Measurements from ENCODE around the gene CHST11. TPM values are rescaled to one million over a fixed set of nuclear protein-coding genes. Genes with fewer than 3 reads are reported as not detected.

CHST11 gene
- total RNA-seq, 1 donor from 2014 or later: 7.7 TPM

DNA sequence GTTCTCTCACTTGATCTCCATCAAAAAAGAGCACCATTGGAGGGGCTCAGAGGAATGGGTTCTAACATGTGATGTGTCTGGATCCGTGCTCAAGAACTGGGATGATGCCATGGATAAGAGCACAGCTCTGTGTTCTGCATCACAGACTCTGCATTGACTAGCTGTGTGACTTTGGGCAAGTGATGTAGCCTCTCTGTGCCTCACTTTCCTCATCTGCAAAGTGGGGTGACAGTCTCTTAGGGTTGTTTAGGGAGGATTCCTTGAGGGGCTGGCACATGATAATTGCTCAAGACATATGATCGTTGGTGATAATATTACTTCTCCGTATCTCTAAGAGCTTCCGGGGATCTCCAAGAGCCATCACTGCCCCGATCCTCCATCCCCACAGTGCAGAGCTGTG, 202.3 kb downstream of the CHST11 start:
- no peak for DNase-seq (ENCODE audit: low spot score)
- Histone ChIP-seq H3K27ac (no peak overlapping the region), H3K36me3 (no peaks in the 10 kb centered on the region), H3K79me2 (ENCODE audit: low read depth) (no peaks in the 10 kb centered on the region), H2AFZ (replicated peaks) (no peak overlapping the region), H3F3A (ENCODE audit: low read depth) (peaks cover 6% of the 10 kb centered on the region), H4K20me1 (ENCODE audit: low read depth) (peaks cover 23% of the 10 kb centered on the region), H3K9ac (no peak overlapping the region), H3K4me3 (no peak overlapping the region), H3K27me3 (no peaks in the 10 kb centered on the region), H3K4me2 (no peak overlapping the region), H3K9me3 (ENCODE audit: low read depth) (no peaks in the 10 kb centered on the region), H3K4me1 (peaks cover 28% of the 10 kb centered on the region)
- Mint-ChIP-seq H3K27ac (no peak overlapping the region), H3K9me3 (no peaks in the 10 kb centered on the region), H3K4me1 (peaks cover 49% of the 10 kb centered on the region), H3K27me3 (ENCODE audit: insufficient read depth, low read depth) (peaks cover 4% of the 10 kb centered on the region), H3K4me3 (no peak overlapping the region), H3K36me3 (peaks cover 1% of the 10 kb centered on the region)
- TF ChIP-seq, protein P1, sequence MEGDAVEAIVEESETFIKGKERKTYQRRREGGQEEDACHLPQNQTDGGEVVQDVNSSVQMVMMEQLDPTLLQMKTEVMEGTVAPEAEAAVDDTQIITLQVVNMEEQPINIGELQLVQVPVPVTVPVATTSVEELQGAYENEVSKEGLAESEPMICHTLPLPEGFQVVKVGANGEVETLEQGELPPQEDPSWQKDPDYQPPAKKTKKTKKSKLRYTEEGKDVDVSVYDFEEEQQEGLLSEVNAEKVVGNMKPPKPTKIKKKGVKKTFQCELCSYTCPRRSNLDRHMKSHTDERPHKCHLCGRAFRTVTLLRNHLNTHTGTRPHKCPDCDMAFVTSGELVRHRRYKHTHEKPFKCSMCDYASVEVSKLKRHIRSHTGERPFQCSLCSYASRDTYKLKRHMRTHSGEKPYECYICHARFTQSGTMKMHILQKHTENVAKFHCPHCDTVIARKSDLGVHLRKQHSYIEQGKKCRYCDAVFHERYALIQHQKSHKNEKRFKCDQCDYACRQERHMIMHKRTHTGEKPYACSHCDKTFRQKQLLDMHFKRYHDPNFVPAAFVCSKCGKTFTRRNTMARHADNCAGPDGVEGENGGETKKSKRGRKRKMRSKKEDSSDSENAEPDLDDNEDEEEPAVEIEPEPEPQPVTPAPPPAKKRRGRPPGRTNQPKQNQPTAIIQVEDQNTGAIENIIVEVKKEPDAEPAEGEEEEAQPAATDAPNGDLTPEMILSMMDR (IDR thresholded peaks at IDR 0.05): no peak
- no peak for TF ChIP-seq EZH2phosphoT487 (IDR thresholded peaks at IDR 0.05)
- no peak for TF ChIP-seq EZH2 (IDR thresholded peaks at IDR 0.05)

- Histone ChIP-seq H2AFZ (replicated peaks) (no peak overlapping the region), H3K4me1 (peaks cover under 1% of the 10 kb centered on the region), H3K36me3 (no peaks in the 10 kb centered on the region), H3K4me2 (no peak overlapping the region), H3K4me3 (no peak overlapping the region), H3K79me2 (ENCODE audit: low read depth) (no peaks in the 10 kb centered on the region), H4K20me1 (ENCODE audit: low read depth) (no peaks in the 10 kb centered on the region), H3K27me3 (no peaks in the 10 kb centered on the region), H3F3A (ENCODE audit: low read depth) (no peaks in the 10 kb centered on the region), H3K9me3 (ENCODE audit: low read depth) (no peaks in the 10 kb centered on the region), H3K27ac (no peak overlapping the region), H3K9ac (no peak overlapping the region)
- H3K4me3 Mint-ChIP-seq: no peak overlapping the region
- H3K4me1 Mint-ChIP-seq: peaks cover 18% of the 10 kb centered on the region
- no peak for DNase-seq (ENCODE audit: low spot score)
- H3K27me3 Mint-ChIP-seq (ENCODE audit: insufficient read depth, low read depth): peaks cover 2% of the 10 kb centered on the region
- no peak for TF ChIP-seq EZH2 (IDR thresholded peaks at IDR 0.05)
- no peaks in the 10 kb centered on the region for H3K9me3 Mint-ChIP-seq
- H3K27ac Mint-ChIP-seq: no peak overlapping the region
- H3K36me3 Mint-ChIP-seq: peaks cover 1% of the 10 kb centered on the region
These were observed 205.5 kb downstream of the CHST11 start for GRCh38 chr12:104662203-104662602.

DNA sequence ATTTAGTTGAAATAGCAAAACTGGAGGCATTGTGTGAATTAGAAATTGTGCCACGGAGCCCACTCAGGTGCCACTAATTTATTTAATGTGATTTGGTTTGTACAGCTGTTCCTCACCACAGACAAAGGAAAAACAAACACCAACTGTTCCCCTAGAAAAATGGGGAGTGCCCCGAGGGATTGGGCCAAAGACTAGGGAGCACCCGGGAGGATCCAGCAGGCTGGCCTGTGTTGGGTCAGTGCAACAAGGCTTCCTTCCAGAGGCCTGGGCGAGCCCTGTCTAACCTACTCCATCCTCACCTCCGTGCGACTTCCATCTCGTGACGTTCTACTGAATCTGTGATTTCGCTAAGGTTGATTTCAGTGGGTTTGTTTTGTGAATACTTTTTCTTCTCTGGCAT, 206.2 kb downstream of the CHST11 start:
- Mint-ChIP-seq H3K27me3 (ENCODE audit: insufficient read depth, low read depth) (peaks cover 2% of the 10 kb centered on the region), H3K9me3 (no peaks in the 10 kb centered on the region), H3K27ac (no peak overlapping the region), H3K4me3 (no peak overlapping the region), H3K36me3 (peaks cover 1% of the 10 kb centered on the region), H3K4me1 (peaks cover 12% of the 10 kb centered on the region)
- no peak overlapping the region for H3K4me3 ChIP-seq
- H3K4me1 ChIP-seq: no peaks in the 10 kb centered on the region
- no peak overlapping the region for H3K9ac ChIP-seq
- no peak overlapping the region for H3K27ac ChIP-seq
- H3F3A ChIP-seq (ENCODE audit: low read depth): no peaks in the 10 kb centered on the region
- H3K79me2 ChIP-seq (ENCODE audit: low read depth): no peaks in the 10 kb centered on the region
- TF ChIP-seq EZH2 (IDR thresholded peaks at IDR 0.05): no peak
- TF ChIP-seq, protein P1 (IDR thresholded peaks at IDR 0.05): no peak
- TF ChIP-seq EZH2phosphoT487 (IDR thresholded peaks at IDR 0.05): no peak
- no peak overlapping the region for H3K4me2 ChIP-seq
- DNase-seq (ENCODE audit: low spot score): no peak
- no peaks in the 10 kb centered on the region for H3K27me3 ChIP-seq
- no peak overlapping the region for H2AFZ ChIP-seq (replicated peaks)
- H3K9me3 ChIP-seq (ENCODE audit: low read depth): no peaks in the 10 kb centered on the region
- H4K20me1 ChIP-seq (ENCODE audit: low read depth): no peaks in the 10 kb centered on the region
- H3K36me3 ChIP-seq: no peaks in the 10 kb centered on the region

- Histone ChIP-seq H3K9me3 (ENCODE audit: low read depth) (no peaks in the 10 kb centered on the region), H3K27me3 (no peaks in the 10 kb centered on the region), H4K20me1 (ENCODE audit: low read depth) (peaks cover 4% of the 10 kb centered on the region), H3F3A (ENCODE audit: low read depth) (peaks cover 7% of the 10 kb centered on the region), H3K36me3 (no peaks in the 10 kb centered on the region), H2AFZ (replicated peaks) (no peak overlapping the region), H3K79me2 (ENCODE audit: low read depth) (no peaks in the 10 kb centered on the region), H3K4me2 (no peak overlapping the region), H3K9ac (no peak overlapping the region), H3K4me1 (peaks cover 11% of the 10 kb centered on the region), H3K27ac (no peak overlapping the region), H3K4me3 (no peak overlapping the region)
- H3K4me3 Mint-ChIP-seq: no peak overlapping the region
- TF ChIP-seq, protein P1 (IDR thresholded peaks at IDR 0.05): no peak
- TF ChIP-seq EZH2 (IDR thresholded peaks at IDR 0.05): no peak
- H3K4me1 Mint-ChIP-seq: peaks cover 21% of the 10 kb centered on the region
- no peak overlapping the region for H3K27ac Mint-ChIP-seq
- no peaks in the 10 kb centered on the region for H3K9me3 Mint-ChIP-seq
- DNase-seq (ENCODE audit: low spot score): no peak
- peaks cover 1% of the 10 kb centered on the region for H3K36me3 Mint-ChIP-seq
- H3K27me3 Mint-ChIP-seq (ENCODE audit: insufficient read depth, low read depth): peaks cover 2% of the 10 kb centered on the region
These were observed 207.6 kb downstream of the CHST11 start for GRCh38 chr12:104664351-104664750.

Data from neural progenitor cell (in vitro differentiated cells).